HepG2 (cell line): ENCODE data around the gene RHBG. TPM values are rescaled to one million over a fixed set of nuclear protein-coding genes. Genes with fewer than 3 reads are reported as not detected.
A peak's percentile ranks its signal among the peaks of the same experiment; 100 is the strongest.

ENCODE experiments used
- CBFB ChIP-seq: sonication (generic); formaldehyde crosslinking; IDR thresholded peaks from 2 replicates; pipeline ENCODE4 v1.4.0; 2020; ENCODE audit warnings: missing genetic modification reagents
- FIP1L1 ChIP-seq: fragments of 200-400 bp; formaldehyde crosslinking; IDR thresholded peaks from 2 replicates; pipeline ENCODE4 v1.6.1; 2018; ENCODE audit warnings: low read depth, mild to moderate bottlenecking, low read length, moderate library complexity, borderline replicate concordance; ENCODE audit not compliant: insufficient read depth
- KLF11 ChIP-seq: IDR thresholded peaks from 2 replicates; pipeline ENCODE4 v1.6.1; 2016; ENCODE audit warnings: missing compliant biosample characterization
- MIER3 ChIP-seq: IDR thresholded peaks from 2 replicates; pipeline ENCODE4 v1.6.1; 2016; ENCODE audit warnings: missing compliant biosample characterization, borderline replicate concordance
- MTF2 ChIP-seq: sonication (generic); formaldehyde crosslinking; IDR thresholded peaks from 2 replicates; pipeline ENCODE4 v1.5.0; 2020; ENCODE audit warnings: missing genetic modification reagents, borderline replicate concordance
- NFE2 ChIP-seq: sonication (generic); formaldehyde crosslinking; IDR thresholded peaks from 2 replicates; pipeline ENCODE4 v1.4.0; 2020; ENCODE audit warnings: missing genetic modification reagents
- NFRKB ChIP-seq: fragments of 450-650 bp; IDR thresholded peaks from 2 replicates; pipeline ENCODE4 v1.6.1; 2017
- PITX1 ChIP-seq: sonication (generic); formaldehyde crosslinking; IDR thresholded peaks from 2 replicates; pipeline ENCODE4 v1.5.1; 2020; ENCODE audit warnings: mild to moderate bottlenecking, missing genetic modification reagents
- REL ChIP-seq: sonication (generic); formaldehyde crosslinking; conservative IDR thresholded peaks from 2 replicates; pipeline ENCODE4 v1.8.0; 2022; ENCODE audit warnings: mild to moderate bottlenecking, missing genetic modification reagents, moderate library complexity
- RFXANK ChIP-seq: IDR thresholded peaks from 2 replicates; pipeline ENCODE4 v1.6.1; 2016
- RXRB ChIP-seq: IDR thresholded peaks from 2 replicates; pipeline ENCODE4 v1.6.1; 2016; ENCODE audit warnings: borderline replicate concordance, missing genetic modification reagents, missing compliant biosample characterization
- TMF1 ChIP-seq: sonication (generic); formaldehyde crosslinking; IDR thresholded peaks from 2 replicates; pipeline ENCODE4 v1.8.1; 2022; ENCODE audit warnings: low read depth, missing genetic modification reagents
- ZBTB3 ChIP-seq: sonication (generic); formaldehyde crosslinking; IDR thresholded peaks from 2 replicates; pipeline ENCODE4 v1.4.0; 2020; ENCODE audit warnings: low read depth, mild to moderate bottlenecking, moderate library complexity, missing genetic modification reagents, borderline replicate concordance
- ZFAT ChIP-seq: sonication (generic); formaldehyde crosslinking; conservative IDR thresholded peaks from 2 replicates; pipeline ENCODE4 v1.8.1; 2023; ENCODE audit warnings: missing genetic modification reagents, inconsistent platforms
- ZMAT3 ChIP-seq: sonication (generic); formaldehyde crosslinking; conservative IDR thresholded peaks from 2 replicates; pipeline ENCODE4 v1.7.0; 2021; ENCODE audit warnings: missing genetic modification reagents
- ZNF101 ChIP-seq: sonication (generic); formaldehyde crosslinking; IDR thresholded peaks from 2 replicates; pipeline ENCODE4 v1.4.0; 2020; ENCODE audit warnings: mild to moderate bottlenecking, low read depth, missing genetic modification reagents, borderline replicate concordance
- ZNF143 ChIP-seq: sonication (generic); formaldehyde crosslinking; IDR thresholded peaks from 2 replicates; pipeline ENCODE4 v1.4.0; 2020; ENCODE audit warnings: missing genetic modification reagents
- ZNF44 ChIP-seq: sonication (generic); formaldehyde crosslinking; IDR thresholded peaks from 2 replicates; pipeline ENCODE4 v1.5.1; 2020; ENCODE audit warnings: mild to moderate bottlenecking, missing genetic modification reagents
- ZSCAN20 ChIP-seq: sonication (generic); formaldehyde crosslinking; IDR thresholded peaks from 2 replicates; pipeline ENCODE4 v1.4.0; 2020; ENCODE audit warnings: missing genetic modification reagents, mild to moderate bottlenecking, borderline replicate concordance
- ZSCAN9 ChIP-seq: IDR thresholded peaks from 2 replicates; pipeline ENCODE4 v1.6.1; 2016; ENCODE audit warnings: borderline replicate concordance
- ZZZ3 ChIP-seq: sonication (generic); formaldehyde crosslinking; IDR thresholded peaks from 2 replicates; pipeline ENCODE4 v1.4.0; 2020; ENCODE audit warnings: missing genetic modification reagents, mild to moderate bottlenecking, borderline replicate concordance
- polyA plus RNA-seq, 8 experiments: library from polyadenylated mRNA; depleted of rRNA in 3 of 8; stranded (reverse) in 7 of 8; unstranded in 1 of 8; fragments of >200 nt; fragmentation: Illumina TruSeq in 4 of 8; extraction: Trizol in 4 of 8; gene quantifications; 2 replicates each; pipeline versions ENCODE4 v1.2.1 to v1.2.3, GENCODE V29; 2011 to 2016; ENCODE audit warnings: low read depth in 4 of 8, missing spikeins in 1 of 8, mixed read lengths in 1 of 8; ENCODE audit not compliant: insufficient read depth in 1 of 8
- total RNA-seq, 5 experiments: library from RNA; depleted of rRNA; stranded (reverse); fragments of >200 nt; fragmentation: Illumina TruSeq; extraction: Trizol; gene quantifications; 2 replicates each; pipeline ENCODE4 v1.2.3, GENCODE V29; 2016; ENCODE audit warnings: low read depth in 1 of 5
- TF ChIP-seq, protein P1 (sequence below): sonication (generic); formaldehyde crosslinking; IDR thresholded peaks from 2 replicates; pipeline ENCODE4 v1.5.0; 2020; ENCODE audit warnings: missing genetic modification reagents, mild to moderate bottlenecking, borderline replicate concordance
- TF ChIP-seq, protein P2 (sequence below): sonication (generic); formaldehyde crosslinking; IDR thresholded peaks from 2 replicates; pipeline ENCODE4 v1.4.0; 2020; ENCODE audit warnings: mild to moderate bottlenecking, missing genetic modification reagents, borderline replicate concordance
- TF ChIP-seq, protein P3 (sequence below): sonication (generic); formaldehyde crosslinking; IDR thresholded peaks from 2 replicates; pipeline ENCODE4 v1.8.1; 2022; ENCODE audit warnings: mild to moderate bottlenecking, missing genetic modification reagents
- TF ChIP-seq, protein P4 (sequence below): sonication (generic); formaldehyde crosslinking; conservative IDR thresholded peaks from 2 replicates; pipeline ENCODE4 v1.8.1; 2023; ENCODE audit warnings: missing genetic modification reagents
- TF ChIP-seq, protein P5 (sequence below): sonication (generic); formaldehyde crosslinking; IDR thresholded peaks from 2 replicates; pipeline ENCODE4 v1.5.0; 2020; ENCODE audit warnings: mild to moderate bottlenecking, low read depth, missing genetic modification reagents, borderline replicate concordance

RHBG gene
- total and polyA plus RNA-seq, 2 of the 13 experiments (the other 11 are each of a cell fraction or from before 2014, with no cell fraction given): 61.8 to 73.5 TPM

DNA sequence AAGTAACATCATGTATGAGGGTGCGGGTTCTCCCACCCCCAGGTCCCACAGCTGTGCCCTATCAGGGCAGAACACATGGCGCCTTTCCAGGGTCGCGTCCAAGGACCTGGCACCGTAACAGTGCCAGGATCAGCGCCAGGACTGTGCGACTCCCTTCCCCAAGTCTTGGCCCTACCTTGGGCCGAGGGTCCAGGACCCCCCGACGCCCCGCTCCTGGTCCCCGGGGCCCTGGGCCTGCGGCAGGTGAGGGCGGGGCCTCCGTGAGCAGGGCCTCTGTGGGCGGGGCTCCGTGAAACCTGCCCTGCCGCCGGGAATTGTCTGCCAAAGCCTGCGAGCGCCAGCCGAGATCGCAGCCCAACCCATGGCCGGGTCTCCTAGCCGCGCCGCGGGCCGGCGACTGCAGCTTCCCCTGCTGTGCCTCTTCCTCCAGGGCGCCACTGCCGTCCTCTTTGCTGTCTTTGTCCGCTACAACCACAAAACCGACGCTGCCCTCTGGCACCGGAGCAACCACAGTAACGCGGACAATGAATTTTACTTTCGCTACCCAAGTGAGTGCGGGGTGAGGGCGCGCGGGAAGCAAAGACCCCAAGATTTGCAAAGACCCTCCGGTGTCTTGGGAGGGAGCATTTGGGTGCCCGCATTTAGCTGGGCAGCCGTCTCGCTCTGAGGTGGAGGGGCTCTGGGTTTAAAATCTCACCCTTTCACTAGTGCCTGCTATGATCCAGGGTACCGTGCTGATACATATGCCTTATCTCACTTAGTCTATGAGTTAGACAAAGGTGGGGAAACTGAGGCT is at the start of gene RHBG (continued):
- TF ChIP-seq RXRB (peak; percentile 62; the same call in 1 of the 2 replicates), ZBTB3 (CRISPR knock-in tag) (no peak), CBFB (CRISPR knock-in tag) (no peak; the same call in 1 of the 2 replicates), PITX1 (CRISPR knock-in tag) (0 out of 2 replicates have a peak, but pooled peaks have one; percentile 32), ZSCAN9 (CRISPR knock-in tag) (no peak), ZNF101 (CRISPR knock-in tag) (no peak), KLF11 (CRISPR knock-in tag) (no peak), MTF2 (CRISPR knock-in tag) (no peak), MIER3 (CRISPR knock-in tag) (no peak), RFXANK (CRISPR knock-in tag) (no peak), ZSCAN20 (CRISPR knock-in tag) (no peak), FIP1L1 (no peak), ZNF44 (CRISPR knock-in tag) (no peak; the same call in 1 of the 2 replicates), ZNF143 (no peak), ZFAT (CRISPR knock-in tag) (no peak), ZZZ3 (CRISPR knock-in tag) (no peak), NFE2 (CRISPR knock-in tag) (no peak), ZMAT3 (peak; percentile 66; the same call in 1 of the 2 replicates), TMF1 (no peak), REL (no peak), NFRKB (no peak)
- TF ChIP-seq, protein P1, sequence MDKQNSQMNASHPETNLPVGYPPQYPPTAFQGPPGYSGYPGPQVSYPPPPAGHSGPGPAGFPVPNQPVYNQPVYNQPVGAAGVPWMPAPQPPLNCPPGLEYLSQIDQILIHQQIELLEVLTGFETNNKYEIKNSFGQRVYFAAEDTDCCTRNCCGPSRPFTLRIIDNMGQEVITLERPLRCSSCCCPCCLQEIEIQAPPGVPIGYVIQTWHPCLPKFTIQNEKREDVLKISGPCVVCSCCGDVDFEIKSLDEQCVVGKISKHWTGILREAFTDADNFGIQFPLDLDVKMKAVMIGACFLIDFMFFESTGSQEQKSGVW: peak; percentile 75; the same call in 1 of the 2 replicates
- TF ChIP-seq, protein P2, sequence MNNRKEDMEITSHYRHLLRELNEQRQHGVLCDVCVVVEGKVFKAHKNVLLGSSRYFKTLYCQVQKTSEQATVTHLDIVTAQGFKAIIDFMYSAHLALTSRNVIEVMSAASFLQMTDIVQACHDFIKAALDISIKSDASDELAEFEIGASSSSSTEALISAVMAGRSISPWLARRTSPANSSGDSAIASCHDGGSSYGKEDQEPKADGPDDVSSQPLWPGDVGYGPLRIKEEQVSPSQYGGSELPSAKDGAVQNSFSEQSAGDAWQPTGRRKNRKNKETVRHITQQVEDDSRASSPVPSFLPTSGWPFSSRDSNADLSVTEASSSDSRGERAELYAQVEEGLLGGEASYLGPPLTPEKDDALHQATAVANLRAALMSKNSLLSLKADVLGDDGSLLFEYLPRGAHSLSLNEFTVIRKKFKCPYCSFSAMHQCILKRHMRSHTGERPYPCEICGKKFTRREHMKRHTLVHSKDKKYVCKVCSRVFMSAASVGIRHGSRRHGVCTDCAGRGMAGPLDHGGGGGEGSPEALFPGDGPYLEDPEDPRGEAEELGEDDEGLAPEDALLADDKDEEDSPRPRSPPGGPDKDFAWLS (CRISPR knock-in tag): no peak
- TF ChIP-seq, protein P3, sequence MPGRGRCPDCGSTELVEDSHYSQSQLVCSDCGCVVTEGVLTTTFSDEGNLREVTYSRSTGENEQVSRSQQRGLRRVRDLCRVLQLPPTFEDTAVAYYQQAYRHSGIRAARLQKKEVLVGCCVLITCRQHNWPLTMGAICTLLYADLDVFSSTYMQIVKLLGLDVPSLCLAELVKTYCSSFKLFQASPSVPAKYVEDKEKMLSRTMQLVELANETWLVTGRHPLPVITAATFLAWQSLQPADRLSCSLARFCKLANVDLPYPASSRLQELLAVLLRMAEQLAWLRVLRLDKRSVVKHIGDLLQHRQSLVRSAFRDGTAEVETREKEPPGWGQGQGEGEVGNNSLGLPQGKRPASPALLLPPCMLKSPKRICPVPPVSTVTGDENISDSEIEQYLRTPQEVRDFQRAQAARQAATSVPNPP: no peak
- TF ChIP-seq, protein P4, sequence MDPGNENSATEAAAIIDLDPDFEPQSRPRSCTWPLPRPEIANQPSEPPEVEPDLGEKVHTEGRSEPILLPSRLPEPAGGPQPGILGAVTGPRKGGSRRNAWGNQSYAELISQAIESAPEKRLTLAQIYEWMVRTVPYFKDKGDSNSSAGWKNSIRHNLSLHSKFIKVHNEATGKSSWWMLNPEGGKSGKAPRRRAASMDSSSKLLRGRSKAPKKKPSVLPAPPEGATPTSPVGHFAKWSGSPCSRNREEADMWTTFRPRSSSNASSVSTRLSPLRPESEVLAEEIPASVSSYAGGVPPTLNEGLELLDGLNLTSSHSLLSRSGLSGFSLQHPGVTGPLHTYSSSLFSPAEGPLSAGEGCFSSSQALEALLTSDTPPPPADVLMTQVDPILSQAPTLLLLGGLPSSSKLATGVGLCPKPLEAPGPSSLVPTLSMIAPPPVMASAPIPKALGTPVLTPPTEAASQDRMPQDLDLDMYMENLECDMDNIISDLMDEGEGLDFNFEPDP (CRISPR knock-in tag): 0 out of 2 replicates have a peak, but pooled peaks have one; percentile 72
- TF ChIP-seq, protein P5, sequence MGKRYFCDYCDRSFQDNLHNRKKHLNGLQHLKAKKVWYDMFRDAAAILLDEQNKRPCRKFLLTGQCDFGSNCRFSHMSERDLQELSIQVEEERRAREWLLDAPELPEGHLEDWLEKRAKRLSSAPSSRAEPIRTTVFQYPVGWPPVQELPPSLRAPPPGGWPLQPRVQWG (CRISPR knock-in tag): no peak
